SU-DHL-6 (cell line): Measurements from ENCODE around the gene PAX5.

Source experiments
- H2AFZ ChIP-seq: fragments of 200-600 bp; sonication (generic); 2 replicates; pipeline ENCODE4 v1.6.1; 2014; ENCODE audit warnings: low read depth, mild to moderate bottlenecking, moderate library complexity, mixed read lengths, antibody characterized with exemption, low read length; ENCODE audit not compliant: severe bottlenecking
- H3F3A ChIP-seq: fragments of 200-600 bp; shearing (Covaris generic); 2 replicates; pipeline ENCODE4 v1.6.0; 2016; ENCODE audit warnings: antibody characterized with exemption, mild to moderate bottlenecking; ENCODE audit not compliant: insufficient read depth
- H3K27ac ChIP-seq: fragments of 200-600 bp; sonication (generic); 2 replicates; pipeline ENCODE4 v1.5.1; 2016; ENCODE audit warnings: low read depth, mild to moderate bottlenecking, low read length, moderate library complexity, mixed read lengths
- H3K27me3 ChIP-seq: fragments of 200-600 bp; sonication (generic), shearing (Covaris generic); 2 replicates; pipeline ENCODE4 v1.6.0; 2014; ENCODE audit warnings: mild to moderate bottlenecking, low read length
- H3K36me3 ChIP-seq: fragments of 200-600 bp; sonication (generic); 2 replicates; pipeline ENCODE4 v1.6.1; 2014; ENCODE audit warnings: mild to moderate bottlenecking, low read length, mixed read lengths
- H3K4me2 ChIP-seq: fragments of 300-600, 200-600 bp; shearing (Covaris generic), sonication (generic); 2 replicates; pipeline ENCODE4 v1.6.0; 2014; ENCODE audit warnings: low read length, low read depth, mild to moderate bottlenecking; ENCODE audit not compliant: poor library complexity, severe bottlenecking
- H3K4me3 ChIP-seq: fragments of 200-600 bp; sonication (generic); 2 replicates; pipeline ENCODE4 v1.5.1; 2014; ENCODE audit warnings: antibody characterized with exemption, low read length, mild to moderate bottlenecking, mixed read lengths; ENCODE audit not compliant: insufficient read depth, poor library complexity, severe bottlenecking
- H3K79me2 ChIP-seq: fragments of 200-600 bp; sonication (generic); 2 replicates; pipeline ENCODE4 v1.6.1; 2014; ENCODE audit warnings: mild to moderate bottlenecking, low read length, moderate library complexity; ENCODE audit not compliant: insufficient read depth
- H3K9ac ChIP-seq: fragments of 200-600 bp; sonication (generic); 2 replicates; pipeline ENCODE4 v1.7.0; 2014; ENCODE audit warnings: mild to moderate bottlenecking, low read length
- H3K9me2 ChIP-seq: fragments of 200-600 bp; sonication (generic); replicated peaks from 2 replicates; pipeline ENCODE4 v1.6.1; 2014; ENCODE audit warnings: low read length; ENCODE audit not compliant: insufficient read depth
- H3K9me3 ChIP-seq: fragments of 200-600 bp; sonication (generic); 2 replicates; pipeline ENCODE4 v1.6.1; 2014; ENCODE audit warnings: low read length, mixed read lengths; ENCODE audit not compliant: insufficient read depth
- H4K20me1 ChIP-seq: fragments of 200-600 bp; sonication (generic); 2 replicates; pipeline ENCODE4 v1.6.1; 2014; ENCODE audit warnings: low read depth, mild to moderate bottlenecking, antibody characterized with exemption, low read length, moderate library complexity, mixed read lengths
- EZH2phosphoT487 ChIP-seq: fragments of 200-600 bp; sonication (generic), shearing (Covaris generic); conservative IDR thresholded peaks from 2 replicates; pipeline ENCODE4 v1.6.1; 2018; ENCODE audit warnings: mild to moderate bottlenecking, antibody characterized with exemption, low read length, moderate library complexity, mixed read lengths
- TF ChIP-seq, protein P1 (sequence below): fragments of 200-600 bp; sonication (generic); IDR thresholded peaks from one replicate; pipeline ENCODE4 v1.5.1; 2017; ENCODE audit warnings: antibody characterized with exemption, mild to moderate bottlenecking, low read length, moderate library complexity; ENCODE audit not compliant: insufficient read depth, poor library complexity, severe bottlenecking

PAX5 gene

DNA sequence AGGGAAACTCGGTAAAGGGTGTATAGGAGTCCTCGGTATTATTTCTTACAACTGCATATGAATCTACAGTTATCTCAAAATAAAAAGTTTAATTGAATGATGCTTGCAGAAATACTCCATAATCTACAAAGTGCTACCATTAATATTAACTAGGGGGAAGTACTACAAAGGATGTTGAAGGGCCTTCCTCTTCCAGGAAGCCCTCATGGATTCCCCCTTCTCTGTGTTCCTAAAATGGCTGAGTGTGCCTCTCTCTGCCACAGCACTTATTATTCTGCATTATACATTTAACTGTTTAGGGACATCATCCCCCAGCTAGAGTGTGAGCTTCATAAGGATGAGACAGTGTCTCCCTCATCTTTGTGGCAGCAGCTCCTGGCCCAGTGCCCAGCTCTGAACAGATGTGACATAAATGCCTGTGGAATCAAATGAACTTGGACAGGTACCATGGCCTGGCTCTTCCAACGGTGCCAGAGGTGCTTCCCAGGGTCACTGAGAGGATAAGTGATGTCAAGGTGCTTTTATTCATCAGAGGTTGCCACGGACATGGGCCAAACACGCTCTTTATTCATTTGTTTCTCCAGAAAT, 99.5 kb downstream of the PAX5 start:
- Histone ChIP-seq H3K27ac (no peak overlapping the region), H3K9me2 (no peaks in the 10 kb centered on the region), H3K4me3 (no peak overlapping the region), H4K20me1 (no peaks in the 10 kb centered on the region; the same call in 1 of the 2 replicates), H3F3A (no peaks in the 10 kb centered on the region), H3K9me3 (no peaks in the 10 kb centered on the region; the same call in 1 of the 2 replicates), H3K36me3 (peaks cover 17% of the 10 kb centered on the region), H3K4me2 (no peak overlapping the region), H3K9ac (no peak overlapping the region), H2AFZ (no peak overlapping the region), H3K79me2 (peaks cover 5% of the 10 kb centered on the region; the same call in 1 of the 2 replicates), H3K27me3 (no peaks in the 10 kb centered on the region)
- TF ChIP-seq, protein P1, sequence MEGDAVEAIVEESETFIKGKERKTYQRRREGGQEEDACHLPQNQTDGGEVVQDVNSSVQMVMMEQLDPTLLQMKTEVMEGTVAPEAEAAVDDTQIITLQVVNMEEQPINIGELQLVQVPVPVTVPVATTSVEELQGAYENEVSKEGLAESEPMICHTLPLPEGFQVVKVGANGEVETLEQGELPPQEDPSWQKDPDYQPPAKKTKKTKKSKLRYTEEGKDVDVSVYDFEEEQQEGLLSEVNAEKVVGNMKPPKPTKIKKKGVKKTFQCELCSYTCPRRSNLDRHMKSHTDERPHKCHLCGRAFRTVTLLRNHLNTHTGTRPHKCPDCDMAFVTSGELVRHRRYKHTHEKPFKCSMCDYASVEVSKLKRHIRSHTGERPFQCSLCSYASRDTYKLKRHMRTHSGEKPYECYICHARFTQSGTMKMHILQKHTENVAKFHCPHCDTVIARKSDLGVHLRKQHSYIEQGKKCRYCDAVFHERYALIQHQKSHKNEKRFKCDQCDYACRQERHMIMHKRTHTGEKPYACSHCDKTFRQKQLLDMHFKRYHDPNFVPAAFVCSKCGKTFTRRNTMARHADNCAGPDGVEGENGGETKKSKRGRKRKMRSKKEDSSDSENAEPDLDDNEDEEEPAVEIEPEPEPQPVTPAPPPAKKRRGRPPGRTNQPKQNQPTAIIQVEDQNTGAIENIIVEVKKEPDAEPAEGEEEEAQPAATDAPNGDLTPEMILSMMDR = no peak
- TF ChIP-seq EZH2phosphoT487 = no peak

DNA sequence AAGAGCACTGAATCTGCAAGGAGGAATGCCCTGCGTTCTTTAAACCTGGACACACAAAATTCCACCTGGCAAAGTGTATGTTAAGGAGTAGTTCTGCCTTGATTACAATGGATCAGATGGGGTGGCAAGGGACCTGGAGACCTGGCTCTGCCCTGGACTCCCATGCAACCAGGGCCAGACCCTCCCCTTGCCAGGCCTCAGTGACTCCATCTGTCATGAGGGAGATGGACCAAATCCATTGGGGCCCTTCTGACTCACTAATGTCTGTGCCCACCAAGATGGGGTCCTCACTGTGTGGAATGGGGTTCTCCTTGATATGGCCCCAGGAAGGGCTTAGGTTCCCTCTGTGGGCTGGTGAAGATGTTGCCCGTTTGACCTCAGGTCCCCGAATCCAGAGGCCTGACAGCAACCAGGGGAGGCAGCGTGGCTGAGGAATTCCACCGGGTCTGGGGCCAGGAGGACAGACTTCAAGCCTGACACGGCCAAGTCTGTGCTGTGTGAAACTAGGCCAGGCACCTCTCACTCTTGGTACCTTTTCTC, 100.3 kb downstream of the PAX5 start:
- H3K36me3 ChIP-seq = peaks cover 17% of the 10 kb centered on the region
- H4K20me1 ChIP-seq = no peaks in the 10 kb centered on the region; the same call in 1 of the 2 replicates
- H3K79me2 ChIP-seq = peaks cover 5% of the 10 kb centered on the region; the same call in 1 of the 2 replicates
- no peaks in the 10 kb centered on the region; the same call in 1 of the 2 replicates for H3K9me3 ChIP-seq
- H3K4me3 ChIP-seq = no peak overlapping the region
- no peaks in the 10 kb centered on the region for H3K9me2 ChIP-seq
- no peak overlapping the region for H3K27ac ChIP-seq
- TF ChIP-seq EZH2phosphoT487 = no peak
- TF ChIP-seq, protein P1 = no peak
- H3K27me3 ChIP-seq = no peaks in the 10 kb centered on the region
- no peak overlapping the region for H2AFZ ChIP-seq
- H3K9ac ChIP-seq = no peak overlapping the region
- no peaks in the 10 kb centered on the region for H3F3A ChIP-seq
- no peak overlapping the region for H3K4me2 ChIP-seq

DNA sequence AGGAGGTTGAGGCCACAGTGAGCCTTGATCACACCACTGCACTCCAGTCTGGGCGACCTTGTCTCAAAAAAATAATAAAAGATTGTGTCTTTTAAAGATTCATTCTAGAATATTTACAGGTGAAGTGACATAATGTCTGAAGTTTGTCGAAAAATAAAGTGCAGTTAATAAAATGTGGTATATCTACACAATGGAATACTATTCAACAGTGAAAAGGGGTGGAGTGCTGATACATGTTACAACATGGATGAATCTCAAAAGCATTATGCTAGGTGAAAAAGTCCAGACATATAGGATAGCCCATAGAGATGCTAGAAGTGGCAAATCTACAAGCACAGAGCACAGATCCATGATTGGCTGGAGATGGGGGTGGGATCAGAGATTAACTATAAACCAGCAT, 101.9 kb downstream of the PAX5 start:
- Histone ChIP-seq H3K4me2 (no peak overlapping the region), H3K27me3 (no peaks in the 10 kb centered on the region), H3K27ac (no peak overlapping the region), H3K9ac (no peak overlapping the region), H2AFZ (no peak overlapping the region), H3K9me3 (no peaks in the 10 kb centered on the region; the same call in 1 of the 2 replicates), H4K20me1 (no peaks in the 10 kb centered on the region), H3F3A (no peaks in the 10 kb centered on the region), H3K79me2 (peaks cover 5% of the 10 kb centered on the region; the same call in 1 of the 2 replicates), H3K9me2 (no peaks in the 10 kb centered on the region), H3K36me3 (peaks cover 17% of the 10 kb centered on the region), H3K4me3 (no peak overlapping the region)
- TF ChIP-seq, protein P1 = no peak
- no peak for TF ChIP-seq EZH2phosphoT487
